Measurements from ENCODE around the gene VAMP7.
"Not testable (repeated sequence)": the region's sequence is repeated elsewhere in the genome, so short reads cannot be mapped to it uniquely, and the experiment has no call there.

VAMP7 gene

GRCh38 chrX:155881158-155881993, at the start of gene VAMP7:
TSS of gene VAMP7 (plus strand) at chrX:155881345. CDS start at chrX:155889467, 8,122 bp downstream.
- peak; percentile 58 for DNase-seq

- no peak for DNase-seq
These were observed 39.9 kb upstream of the VAMP7 start for GRCh38 chrX:155841232-155841631.

- not testable (repeated sequence) for DNase-seq
These were observed 29.4 kb upstream of the VAMP7 start for GRCh38 chrX:155851786-155852185.

- no peak for DNase-seq
These were observed 23.6 kb upstream of the VAMP7 start for GRCh38 chrX:155857561-155857960.

- DNase-seq: no peak
These were observed 16.5 kb upstream of the VAMP7 start for GRCh38 chrX:155864655-155865054.

GRCh38 chrX:155865193-155865592, 16.0 kb upstream of the VAMP7 start:
- DNase-seq: no peak

GRCh38 chrX:155867821-155868220, 13.3 kb upstream of the VAMP7 start:
- DNase-seq: no peak

- DNase-seq: no peak
These were observed 10.2 kb upstream of the VAMP7 start for GRCh38 chrX:155870958-155871357.

GRCh38 chrX:155871934-155872333, 9.2 kb upstream of the VAMP7 start:
- no peak for DNase-seq

GRCh38 chrX:155873188-155873587, 8.0 kb upstream of the VAMP7 start:
- no peak for DNase-seq

- DNase-seq: no peak
These were observed 6.4 kb upstream of the VAMP7 start for GRCh38 chrX:155874571-155875244.

GRCh38 chrX:155876704-155877103, 4.4 kb upstream of the VAMP7 start:
- no peak for DNase-seq

GRCh38 chrX:155877288-155877687, 3.9 kb upstream of the VAMP7 start:
- no peak for DNase-seq

GRCh38 chrX:155880586-155881157, 473 bp upstream of the VAMP7 start:
- no peak for DNase-seq

GRCh38 chrX:155886409-155886808, 5.3 kb downstream of the VAMP7 start:
- no peak for DNase-seq

GRCh38 chrX:155888139-155888538, 7.0 kb downstream of the VAMP7 start:
- DNase-seq: no peak

- DNase-seq: no peak
These were observed 8.2 kb downstream of the VAMP7 start for GRCh38 chrX:155889328-155889727.

- DNase-seq: no peak
These were observed 10.5 kb downstream of the VAMP7 start for GRCh38 chrX:155891446-155892210.

GRCh38 chrX:155893521-155893920, 12.4 kb downstream of the VAMP7 start:
- no peak for DNase-seq

GRCh38 chrX:155896512-155896911, 15.4 kb downstream of the VAMP7 start:
- DNase-seq: no peak

- DNase-seq: no peak
These were observed 18.2 kb downstream of the VAMP7 start for GRCh38 chrX:155899366-155899765.

GRCh38 chrX:155900765-155901164, 19.6 kb downstream of the VAMP7 start:
- no peak for DNase-seq

- DNase-seq: not testable (repeated sequence)
These were observed 26.5 kb downstream of the VAMP7 start for GRCh38 chrX:155907661-155908060.

Data from KG1 (cell line).